Measurements from ENCODE around the gene NEURL1.

DNA sequence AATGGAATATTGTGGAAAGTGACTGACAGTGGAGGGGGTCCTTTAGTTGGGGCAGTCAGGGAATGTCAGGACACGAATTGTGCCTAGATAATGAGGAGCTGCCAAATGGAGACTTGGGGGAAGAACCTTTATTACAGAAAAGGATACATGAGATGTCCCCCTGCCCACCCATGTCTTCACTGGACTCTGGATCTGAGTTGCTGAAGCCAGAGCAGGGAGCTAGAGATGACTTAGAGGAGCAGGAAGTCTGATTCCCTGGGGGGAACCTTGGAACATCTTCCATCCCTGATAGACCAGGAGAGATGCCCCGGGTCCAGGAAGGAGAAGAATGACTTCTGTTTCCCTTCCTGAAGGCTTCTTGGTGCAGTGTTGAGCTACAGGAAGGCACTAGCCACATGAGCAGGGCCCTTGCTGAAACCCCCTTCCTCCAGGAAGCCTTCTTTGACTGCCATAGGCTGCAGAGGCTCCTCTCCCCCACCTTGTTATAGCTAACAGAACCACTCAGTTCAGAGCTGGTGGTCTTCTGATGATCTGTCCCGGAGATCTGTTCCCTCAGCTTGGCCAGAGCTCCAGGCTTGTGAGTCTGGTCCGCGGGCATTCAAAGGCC is 747 bp upstream of the NEURL1 start:
- no peak for TF ChIP-seq POLR2A (IDR thresholded peaks at IDR 0.05; ENCODE audit: low read depth, low read length)
- TF ChIP-seq POLR2AphosphoS5 (IDR thresholded peaks at IDR 0.05; ENCODE audit: low read depth, low read length) = no peak
- no peak for TF ChIP-seq PAX5 (IDR thresholded peaks at IDR 0.05; ENCODE audit: insufficient read depth, low read length, severe bottlenecking)

All from GM12891 (cell line).